ENCODE data around the gene TMEM39A. TPM values are rescaled to one million over a fixed set of nuclear protein-coding genes. Genes with fewer than 3 reads are reported as not detected.

The TMEM39A gene
- total and polyA plus RNA-seq, 10 of the 15 experiments (the other 5 are each of a cell fraction or from before 2014, with no cell fraction given): 10.8 to 44.7 (median 33.2) TPM

DNA sequence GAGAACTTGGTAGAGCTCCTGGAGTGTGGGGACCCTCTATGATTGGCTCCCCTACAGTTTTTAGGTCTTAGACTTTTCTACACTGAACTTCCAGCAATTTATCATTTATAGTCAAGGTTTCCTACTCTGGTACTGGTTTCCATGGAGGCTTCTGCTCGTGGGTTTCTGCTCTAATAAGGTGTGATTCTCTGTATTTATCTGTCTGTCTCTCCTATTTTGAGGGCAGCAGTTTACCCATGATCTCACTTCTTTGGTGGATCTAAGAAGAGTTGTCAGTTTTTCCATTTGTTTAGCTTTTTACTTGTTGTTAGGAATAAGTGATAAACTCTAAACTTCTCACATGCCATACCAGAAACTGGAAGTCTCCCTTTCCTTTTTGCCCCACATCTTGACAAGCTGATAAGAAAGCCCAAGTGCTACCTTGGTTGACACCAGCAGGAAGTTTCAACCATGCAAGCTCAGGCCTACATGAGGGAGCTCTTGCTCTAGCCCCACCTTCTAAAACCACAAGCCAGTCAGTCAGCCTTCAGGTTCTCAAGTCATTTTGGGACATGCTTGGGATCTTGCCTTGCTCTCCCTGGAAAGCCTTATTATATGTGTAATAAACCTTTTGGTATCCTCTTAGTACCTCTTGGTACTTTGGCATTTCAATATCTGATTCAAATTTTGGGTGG is 44.9 kb upstream of the TMEM39A start:
- TF ChIP-seq RUNX3 (IDR thresholded peaks at IDR 0.05; ENCODE audit: low read length) (peak; percentile 76), SMAD5 (IDR thresholded peaks at IDR 0.05; ENCODE audit: low read depth) (no peak), ATF7 (IDR thresholded peaks at IDR 0.05; ENCODE audit: low read depth) (peak; percentile 29; the same call in 1 of the 2 replicates), PKNOX1 (IDR thresholded peaks at IDR 0.05) (peak; percentile 66)
- POLR2A ChIA-PET: interaction anchor here (0.6 to 3.3 kb wide), 5 partner anchors 10 to 114 kb away, joined by 3 to 19 read pairs (median 4); partner anchors contain the start of gene TIMMDC1
- WGBS (ENCODE audit: insufficient coverage, insufficient replicate concordance, low lambda C conversion rate, missing lambda C conversion rate): 41% methylated on average over 1 of the region's 1 CpG
- CTCF ChIA-PET: interaction anchor here (0.7 to 1.6 kb wide), 6 partner anchors 10 to 173 kb away, joined by 3 to 6 read pairs (median 3); partner anchors contain the start of gene TIMMDC1
- Histone ChIP-seq H3K27ac (ENCODE audit: control insufficient read depth, insufficient read depth) (peak overlapping the region; percentile 18; the same call in 1 of the 2 replicates), H4K20me1 (ENCODE audit: control insufficient read depth, insufficient read depth) (no peaks in the 10 kb centered on the region), H3K9ac (ENCODE audit: control insufficient read depth, insufficient read depth, low read length) (no peak overlapping the region), H3K4me3 (no peak overlapping the region), H2AFZ (ENCODE audit: control insufficient read depth, low read depth, low read length) (no peak overlapping the region), H3K79me2 (ENCODE audit: control insufficient read depth, insufficient read depth, low read length) (no peaks in the 10 kb centered on the region; the same call in 1 of the 2 replicates), H3K4me1 (ENCODE audit: control insufficient read depth, insufficient read depth, low read length) (peaks cover 13% of the 10 kb centered on the region), H3K9me3 (replicated peaks; ENCODE audit: control insufficient read depth, insufficient read depth, low read length) (no peaks in the 10 kb centered on the region), H3K36me3 (ENCODE audit: control insufficient read depth in 2 of 2, insufficient read depth in 2 of 2, low read length in 1 of 2) (peaks cover 0 to 11% of the 10 kb centered on the region in 2 experiments; a peak in 1 of 4 replicates), H3K4me2 (ENCODE audit: control insufficient read depth, insufficient read depth) (no peak overlapping the region), H3K27me3 (replicated peaks in 1 of 2; ENCODE audit: control insufficient read depth in 2 of 2, insufficient read depth in 2 of 2, low read length in 1 of 2) (no peaks in the 10 kb centered on the region)
- SMC1A ChIA-PET (ENCODE audit: uncharacterized antibody, unreplicated experiment): interaction anchor here (0.6 to 2.4 kb wide), 10 partner anchors 9 to 172 kb away, joined by 3 to 10 read pairs (median 4); partner anchors contain the start of genes TIMMDC1 and TMEM39A
- in situ Hi-C loops (cut with MboI): no loop called here
- no peak for FAIRE-seq
- RAD21 ChIA-PET (ENCODE audit: unreplicated experiment): interaction anchor here (0.8 kb wide), 1 partner anchor 91 kb away, joined by 3 read pairs; no protein-coding TSS in a partner anchor
- DNase-seq (ENCODE audit: low read depth, low spot score): peak; percentile 19
- intact Hi-C loops (cut with micrococcal nuclease; ENCODE audit: unreplicated experiment): no loop called here
- no TSS peak for BruUV-seq (replicated peaks)
- peak; percentile 60 for ATAC-seq

Data from GM12878 (cell line).